NCI-H128 (cell line): ENCODE measurements around the gene RAD23A.
"Not testable (repeated sequence)": the region's sequence is repeated elsewhere in the genome, so short reads cannot be mapped to it uniquely, and the experiment has no call there.

ENCODE experiments used
- DNase-seq: peaks from one replicate; lab custom pipeline; 2025; ENCODE audit not compliant: unreplicated experiment; lab: John Stamatoyannopoulos, UW

Gene RAD23A

GRCh38 chr19:12937927-12938778, 7.5 kb upstream of the RAD23A start, which contains the start of gene CALR:
CALR (plus strand) TSS chr19:12938609; CDS start chr19:12938680, 71 bp downstream.
- peak; percentile 98 for DNase-seq

GRCh38 chr19:12938779-12939601, 6.7 kb upstream of the RAD23A start:
- no peak for DNase-seq

- no peak for DNase-seq
These were observed 5.7 kb upstream of the RAD23A start for GRCh38 chr19:12939975-12940423.

DNA sequence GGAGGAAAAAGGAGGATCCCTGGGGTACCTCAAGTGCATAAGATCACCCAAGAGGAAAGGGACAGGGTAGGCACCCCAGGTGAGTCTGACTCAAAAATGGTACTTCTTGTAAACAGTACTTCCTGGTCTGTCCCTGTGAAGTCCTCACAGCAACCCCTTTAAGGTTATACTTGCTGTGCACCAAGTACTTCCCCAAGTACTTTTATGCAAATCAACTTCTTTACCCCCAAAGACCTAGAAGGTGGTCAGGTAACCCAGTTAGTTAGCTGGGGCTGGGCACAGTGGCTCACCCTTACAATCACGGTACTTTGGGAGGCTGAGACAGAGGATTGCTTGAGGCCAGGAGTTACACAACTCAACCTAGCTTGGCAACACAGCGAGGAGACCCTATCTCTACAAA, 4.8 kb upstream of the RAD23A start:
- no peak for DNase-seq

GRCh38 chr19:12943437-12944044, 2.1 kb upstream of the RAD23A start:
- DNase-seq: no peak

DNA sequence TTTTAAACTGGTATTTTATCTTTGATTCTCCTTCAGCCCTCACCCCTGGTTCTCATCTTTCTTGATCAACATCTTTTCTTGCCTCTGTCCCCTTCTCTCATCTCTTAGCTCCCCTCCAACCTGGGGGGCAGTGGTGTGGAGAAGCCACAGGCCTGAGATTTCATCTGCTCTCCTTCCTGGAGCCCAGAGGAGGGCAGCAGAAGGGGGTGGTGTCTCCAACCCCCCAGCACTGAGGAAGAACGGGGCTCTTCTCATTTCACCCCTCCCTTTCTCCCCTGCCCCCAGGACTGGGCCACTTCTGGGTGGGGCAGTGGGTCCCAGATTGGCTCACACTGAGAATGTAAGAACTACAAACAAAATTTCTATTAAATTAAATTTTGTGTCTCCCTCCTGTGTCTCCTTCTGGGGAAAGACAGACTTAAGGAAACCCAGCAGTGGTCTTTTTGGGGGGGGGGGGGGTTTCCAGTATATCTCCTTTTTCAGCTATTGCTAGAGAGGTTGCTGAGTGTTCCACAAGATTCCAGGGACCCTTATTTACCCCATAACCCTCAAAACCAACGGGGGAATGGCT, 1.5 kb upstream of the RAD23A start:
- DNase-seq: no peak

- DNase-seq: peak; percentile 18
These were observed 545 bp downstream of the RAD23A start for GRCh38 chr19:12946092-12946721.

DNA sequence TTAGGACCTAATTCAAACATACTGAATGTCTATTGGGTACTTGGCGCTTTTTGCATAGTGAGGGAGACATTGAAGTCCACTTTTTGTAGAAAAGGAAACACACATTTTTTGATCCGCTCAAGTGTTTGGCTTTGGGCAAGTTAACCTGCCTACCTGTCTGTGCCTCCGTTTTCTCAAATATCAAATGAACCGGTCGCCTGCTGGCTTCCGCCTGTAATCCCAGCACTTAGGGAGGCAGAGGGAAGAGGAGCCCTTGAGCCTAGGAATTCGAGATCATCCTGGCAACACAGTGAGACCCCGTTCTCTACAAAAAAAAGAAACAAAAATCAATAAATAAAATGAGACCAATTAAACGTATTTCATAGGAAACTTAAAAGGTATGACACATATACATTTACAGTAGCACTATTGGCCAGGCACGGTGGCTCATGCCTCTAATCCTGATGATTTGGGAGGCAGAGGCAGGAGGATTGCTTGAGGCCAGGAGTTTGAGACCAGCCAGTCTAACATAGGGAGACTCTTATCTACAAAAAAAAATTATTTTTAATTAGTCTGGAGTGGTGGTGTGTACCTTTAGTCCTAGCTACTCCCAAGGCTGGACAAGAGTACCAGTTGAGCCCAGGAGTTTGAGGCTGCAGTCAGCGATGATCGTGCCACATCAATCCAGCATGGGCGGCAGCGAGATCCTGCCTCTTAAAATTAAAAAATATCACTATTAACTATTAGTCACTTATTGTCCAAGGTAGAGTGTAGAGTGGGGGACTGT, 1.3 kb downstream of the RAD23A start:
- no peak for DNase-seq

DNA sequence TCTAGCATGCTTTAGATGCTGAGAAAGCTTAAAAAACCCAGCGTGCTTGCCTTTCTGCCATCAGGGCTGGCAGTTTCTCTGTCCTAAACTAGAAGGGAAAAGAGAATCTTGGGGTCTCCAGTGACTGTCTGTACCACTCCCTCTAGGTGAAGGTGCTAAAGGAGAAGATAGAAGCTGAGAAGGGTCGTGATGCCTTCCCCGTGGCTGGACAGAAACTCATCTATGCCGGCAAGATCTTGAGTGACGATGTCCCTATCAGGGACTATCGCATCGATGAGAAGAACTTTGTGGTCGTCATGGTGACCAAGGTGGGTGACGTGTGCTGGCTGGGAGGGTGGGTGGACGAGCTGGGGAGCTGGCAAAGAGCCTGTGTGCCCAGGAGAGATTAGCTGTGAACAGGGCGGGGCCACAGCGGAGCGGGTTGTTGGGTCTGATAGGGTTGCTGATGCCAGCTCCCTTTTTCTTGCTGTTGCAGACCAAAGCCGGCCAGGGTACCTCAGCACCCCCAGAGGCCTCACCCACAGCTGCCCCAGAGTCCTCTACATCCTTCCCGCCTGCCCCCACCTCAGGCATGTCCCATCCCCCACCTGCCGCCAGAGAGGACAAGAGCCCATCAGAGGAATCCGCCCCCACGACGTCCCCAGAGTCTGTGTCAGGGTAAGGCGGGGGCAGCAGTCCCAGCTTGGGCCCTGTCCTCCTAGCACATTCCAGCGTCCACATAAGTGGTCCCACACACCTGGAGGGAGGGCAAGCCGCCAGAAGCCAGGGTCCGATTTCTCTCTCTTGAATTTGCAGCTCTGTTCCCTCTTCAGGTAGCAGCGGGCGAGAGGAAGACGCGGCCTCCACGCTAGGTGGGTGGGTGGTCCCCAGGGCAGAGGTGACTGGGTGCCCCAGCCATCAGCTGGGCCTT, 2.3 kb downstream of the RAD23A start:
- no peak for DNase-seq

- DNase-seq: no peak
These were observed 3.1 kb downstream of the RAD23A start for GRCh38 chr19:12948612-12949362.

DNA sequence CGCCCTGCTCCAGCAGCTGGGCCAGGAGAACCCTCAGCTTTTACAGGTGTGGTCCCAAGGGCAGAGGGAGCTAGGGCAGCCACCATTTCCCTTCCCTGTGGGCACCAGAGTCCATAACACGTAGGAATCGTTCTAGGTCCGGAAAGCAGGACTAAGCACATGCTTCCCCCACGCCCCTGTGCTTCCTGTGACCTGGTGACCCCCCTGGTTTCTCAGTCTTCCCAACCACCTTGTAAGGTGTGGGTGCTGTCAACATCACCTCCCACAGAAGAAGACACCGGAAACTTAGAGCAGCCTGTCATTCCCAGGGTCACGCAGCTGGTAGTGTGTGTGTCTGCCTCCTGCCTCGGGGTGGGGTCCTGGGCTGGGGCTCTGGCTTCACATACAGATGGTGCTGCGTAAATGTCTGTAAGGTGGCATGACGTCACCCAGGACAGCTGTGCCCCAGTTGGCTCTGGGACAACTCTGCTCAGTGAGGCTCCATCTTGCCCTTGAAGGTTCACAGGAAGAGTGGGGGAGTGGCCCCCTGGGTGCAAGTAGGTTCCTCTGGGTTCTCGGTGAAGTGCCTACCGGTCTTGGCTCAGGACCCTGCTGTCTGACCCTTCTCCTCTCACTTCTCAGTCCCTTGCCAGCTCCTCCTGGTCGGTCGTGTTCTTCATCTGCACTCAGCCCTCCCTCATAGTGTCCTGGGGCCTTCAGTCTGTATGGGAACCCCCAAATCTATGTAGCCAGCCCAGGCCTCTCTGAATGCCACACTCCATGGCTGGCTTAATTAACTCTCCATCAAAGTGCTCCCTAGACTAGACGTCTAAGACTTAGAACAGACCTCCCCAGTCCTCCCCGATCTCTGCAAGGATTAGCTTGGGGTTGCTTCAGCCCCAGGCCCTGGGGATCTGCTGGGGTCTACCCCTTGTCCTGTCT, 4.0 kb downstream of the RAD23A start:
- DNase-seq: no peak

DNA sequence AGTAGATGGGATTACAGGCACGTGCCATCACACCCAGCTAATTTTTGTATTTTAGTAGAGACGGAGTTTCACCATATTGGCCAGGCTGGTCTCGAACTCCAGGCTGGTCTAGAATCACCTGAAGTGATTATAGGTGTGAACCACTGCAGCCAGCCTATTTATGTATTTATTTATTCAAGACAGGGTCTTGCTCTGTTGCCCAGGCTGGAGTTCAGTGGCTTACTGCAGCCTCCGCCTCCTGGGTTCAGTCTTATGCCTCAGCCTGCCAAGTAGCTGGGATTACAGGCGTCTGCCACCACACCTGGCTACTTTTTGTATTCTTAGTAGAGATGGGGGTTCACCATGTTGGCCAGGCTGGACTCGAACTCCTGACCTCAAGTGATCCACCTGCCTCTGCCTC, 6.4 kb downstream of the RAD23A start:
- DNase-seq: not testable (repeated sequence)

DNA sequence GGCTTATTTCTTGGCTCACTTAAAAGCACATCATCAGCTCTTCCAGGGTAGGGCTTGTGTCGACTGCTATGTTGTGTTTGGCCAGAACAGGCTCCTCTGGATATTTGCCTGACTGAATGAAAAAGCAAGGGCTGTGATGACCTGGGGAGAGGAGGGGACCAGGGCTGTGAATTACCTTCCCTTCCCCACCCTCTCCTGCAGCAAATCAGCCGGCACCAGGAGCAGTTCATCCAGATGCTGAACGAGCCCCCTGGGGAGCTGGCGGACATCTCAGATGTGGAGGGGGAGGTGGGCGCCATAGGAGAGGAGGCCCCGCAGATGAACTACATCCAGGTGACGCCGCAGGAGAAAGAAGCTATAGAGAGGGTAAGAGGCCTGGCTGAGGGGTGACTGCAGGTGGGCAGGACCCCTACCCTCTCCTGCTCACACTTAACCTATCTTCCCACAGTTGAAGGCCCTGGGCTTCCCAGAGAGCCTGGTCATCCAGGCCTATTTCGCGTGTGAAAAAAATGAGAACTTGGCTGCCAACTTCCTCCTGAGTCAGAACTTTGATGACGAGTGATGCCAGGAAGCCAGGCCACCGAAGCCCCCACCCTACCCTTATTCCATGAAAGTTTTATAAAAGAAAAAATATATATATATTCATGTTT, 7.0 kb downstream of the RAD23A start:
- DNase-seq: no peak

- no peak for DNase-seq
These were observed 7.6 kb downstream of the RAD23A start for GRCh38 chr19:12953138-12953798.

GRCh38 chr19:12953799-12954611, 8.3 kb downstream of the RAD23A start:
- DNase-seq: no peak
